Measurements from ENCODE around the gene GPC6.
A peak's percentile ranks its signal among the peaks of the same experiment; 100 is the strongest.

The GPC6 gene

GRCh38 chr13:93558637-93559036 is 332.0 kb downstream of the GPC6 start:
- H2BK120ac ChIP-seq (ENCODE audit: low read depth, low read length) = no peak overlapping the region
- H3K27me3 ChIP-seq (ENCODE audit: control insufficient read depth in 1 of 2, insufficient read depth in 1 of 2, low read length in 2 of 2) = no peaks in the 10 kb centered on the region
- 0% methylated on average over 3 of the region's 3 CpGs for WGBS
- H3K4me3 ChIP-seq (ENCODE audit: insufficient read depth in 1 of 2, low read depth in 1 of 2, low read length in 2 of 2) = no peak overlapping the region
- H2AK5ac ChIP-seq (ENCODE audit: low read length, severe bottlenecking) = no peak overlapping the region
- no peaks in the 10 kb centered on the region for H3K79me1 ChIP-seq (replicated peaks; ENCODE audit: low read length, poor library complexity, severe bottlenecking)
- H4K91ac ChIP-seq (ENCODE audit: low read length) = no peak overlapping the region
- H2BK5ac ChIP-seq (ENCODE audit: low read depth, low read length, poor library complexity, severe bottlenecking) = no peak overlapping the region
- H3K4me1 ChIP-seq (ENCODE audit: control insufficient read depth, insufficient read depth, low read depth, low read length) = peaks cover 3% of the 10 kb centered on the region
- no peak overlapping the region for H3K4me2 ChIP-seq (ENCODE audit: low read length, poor library complexity, severe bottlenecking)
- no peak overlapping the region for H3K4ac ChIP-seq (ENCODE audit: low read depth in 1 of 2, low read length in 2 of 2)
- no peak overlapping the region for H3K18ac ChIP-seq (ENCODE audit: low read depth in 1 of 2, low read length in 2 of 2)
- no peak overlapping the region for H2BK12ac ChIP-seq (ENCODE audit: low read length in 2 of 2)
- no peak overlapping the region for H3K9ac ChIP-seq (ENCODE audit: low read length)
- H2AFZ ChIP-seq (ENCODE audit: low read depth, low read length) = no peak overlapping the region
- H2BK15ac ChIP-seq (ENCODE audit: low read depth, poor library complexity, severe bottlenecking) = no peak overlapping the region
- DNase-seq = peak; percentile 50
- no peaks in the 10 kb centered on the region for H3K36me3 ChIP-seq (ENCODE audit: control insufficient read depth in 1 of 2, insufficient read depth in 2 of 2, low read depth in 1 of 2, low read length in 2 of 2)
- no peak overlapping the region for H3K23ac ChIP-seq (ENCODE audit: low read length in 2 of 2)
- no peaks in the 10 kb centered on the region for H3K9me3 ChIP-seq (ENCODE audit: control insufficient read depth, low read length)
- no peak overlapping the region for H4K8ac ChIP-seq (ENCODE audit: low read length)
- H3K27ac ChIP-seq (ENCODE audit: low read length, poor library complexity, severe bottlenecking) = no peak overlapping the region
- no peak overlapping the region for H3K14ac ChIP-seq (ENCODE audit: low read length in 2 of 2)

GRCh38 chr13:93559718-93560117 is 333.1 kb downstream of the GPC6 start:
- H3K14ac ChIP-seq (ENCODE audit: low read length in 2 of 2) = no peak overlapping the region
- no peak overlapping the region for H3K4ac ChIP-seq (ENCODE audit: low read depth in 1 of 2, low read length in 2 of 2)
- H3K36me3 ChIP-seq (ENCODE audit: control insufficient read depth in 1 of 2, insufficient read depth in 2 of 2, low read depth in 1 of 2, low read length in 2 of 2) = no peaks in the 10 kb centered on the region
- H3K27ac ChIP-seq (ENCODE audit: low read length, poor library complexity, severe bottlenecking) = peak overlapping the region; percentile 94
- H2AFZ ChIP-seq (ENCODE audit: low read depth, low read length) = no peak overlapping the region
- no peak overlapping the region for H3K9ac ChIP-seq (ENCODE audit: low read length)
- no peak overlapping the region for H3K23ac ChIP-seq (ENCODE audit: low read length in 2 of 2)
- no peak overlapping the region for H2BK12ac ChIP-seq (ENCODE audit: low read length in 2 of 2)
- H3K9me3 ChIP-seq (ENCODE audit: control insufficient read depth, low read length) = no peaks in the 10 kb centered on the region
- no peak overlapping the region for H4K91ac ChIP-seq (ENCODE audit: low read length)
- H2BK5ac ChIP-seq (ENCODE audit: low read depth, low read length, poor library complexity, severe bottlenecking) = no peak overlapping the region
- no peaks in the 10 kb centered on the region for H3K27me3 ChIP-seq (ENCODE audit: control insufficient read depth in 1 of 2, insufficient read depth in 1 of 2, low read length in 2 of 2)
- H2AK5ac ChIP-seq (ENCODE audit: low read length, severe bottlenecking) = no peak overlapping the region
- no peak overlapping the region for H4K8ac ChIP-seq (ENCODE audit: low read length)
- H2BK15ac ChIP-seq (ENCODE audit: low read depth, poor library complexity, severe bottlenecking) = no peak overlapping the region
- peaks cover 3% of the 10 kb centered on the region for H3K4me1 ChIP-seq (ENCODE audit: control insufficient read depth, insufficient read depth, low read depth, low read length)
- peak; percentile 65 for DNase-seq
- no peak overlapping the region for H3K18ac ChIP-seq (ENCODE audit: low read depth in 1 of 2, low read length in 2 of 2)
- no peak overlapping the region for H3K4me2 ChIP-seq (ENCODE audit: low read length, poor library complexity, severe bottlenecking)
- no peaks in the 10 kb centered on the region for H3K79me1 ChIP-seq (replicated peaks; ENCODE audit: low read length, poor library complexity, severe bottlenecking)
- WGBS = 0% methylated on average over 2 of the region's 3 CpGs
- no peak overlapping the region for H2BK120ac ChIP-seq (ENCODE audit: low read depth, low read length)
- H3K4me3 ChIP-seq (ENCODE audit: insufficient read depth in 1 of 2, low read depth in 1 of 2, low read length in 2 of 2) = no peak overlapping the region

GRCh38 chr13:93561576-93562225 is 335.1 kb downstream of the GPC6 start:
- no peak overlapping the region for H3K14ac ChIP-seq (ENCODE audit: low read length in 2 of 2)
- no peak overlapping the region for H3K4me2 ChIP-seq (ENCODE audit: low read length, poor library complexity, severe bottlenecking)
- no peak overlapping the region for H2BK15ac ChIP-seq (ENCODE audit: low read depth, poor library complexity, severe bottlenecking)
- WGBS = 85% methylated on average over 3 of the region's 4 CpGs
- DNase-seq = no peak
- no peak overlapping the region for H3K18ac ChIP-seq (ENCODE audit: low read depth in 1 of 2, low read length in 2 of 2)
- no peak overlapping the region for H3K4ac ChIP-seq (ENCODE audit: low read depth in 1 of 2, low read length in 2 of 2)
- no peaks in the 10 kb centered on the region for H3K9me3 ChIP-seq (ENCODE audit: control insufficient read depth, low read length)
- H3K4me3 ChIP-seq (ENCODE audit: insufficient read depth in 1 of 2, low read depth in 1 of 2, low read length in 2 of 2) = no peak overlapping the region
- no peak overlapping the region for H3K23ac ChIP-seq (ENCODE audit: low read length in 2 of 2)
- no peak overlapping the region for H2BK5ac ChIP-seq (ENCODE audit: low read depth, low read length, poor library complexity, severe bottlenecking)
- no peak overlapping the region for H4K91ac ChIP-seq (ENCODE audit: low read length)
- H4K8ac ChIP-seq (ENCODE audit: low read length) = no peak overlapping the region
- H2AK5ac ChIP-seq (ENCODE audit: low read length, severe bottlenecking) = peak overlapping the region; percentile 29
- H3K27me3 ChIP-seq (ENCODE audit: control insufficient read depth in 1 of 2, insufficient read depth in 1 of 2, low read length in 2 of 2) = no peaks in the 10 kb centered on the region
- H2BK12ac ChIP-seq (ENCODE audit: low read length in 2 of 2) = no peak overlapping the region
- H3K79me1 ChIP-seq (replicated peaks; ENCODE audit: low read length, poor library complexity, severe bottlenecking) = no peaks in the 10 kb centered on the region
- H3K27ac ChIP-seq (ENCODE audit: low read length, poor library complexity, severe bottlenecking) = no peak overlapping the region
- H3K4me1 ChIP-seq (ENCODE audit: control insufficient read depth, insufficient read depth, low read depth, low read length) = peaks cover 3% of the 10 kb centered on the region
- no peak overlapping the region for H3K9ac ChIP-seq (ENCODE audit: low read length)
- no peak overlapping the region for H2AFZ ChIP-seq (ENCODE audit: low read depth, low read length)
- no peak overlapping the region for H2BK120ac ChIP-seq (ENCODE audit: low read depth, low read length)
- H3K36me3 ChIP-seq (ENCODE audit: control insufficient read depth in 1 of 2, insufficient read depth in 2 of 2, low read depth in 1 of 2, low read length in 2 of 2) = no peaks in the 10 kb centered on the region

GRCh38 chr13:93562676-93563075 is 336.1 kb downstream of the GPC6 start:
- H2BK12ac ChIP-seq (ENCODE audit: low read length in 2 of 2) = no peak overlapping the region

More at GRCh38 chr13:93562676-93563075, 336.1 kb downstream of the GPC6 start:
- no peak overlapping the region for H2BK15ac ChIP-seq (ENCODE audit: low read depth, poor library complexity, severe bottlenecking)
- H2AK5ac ChIP-seq (ENCODE audit: low read length, severe bottlenecking) = no peak overlapping the region
- WGBS = 100% methylated on average over 1 of the region's 1 CpG
- H3K36me3 ChIP-seq (ENCODE audit: control insufficient read depth in 1 of 2, insufficient read depth in 2 of 2, low read depth in 1 of 2, low read length in 2 of 2) = no peaks in the 10 kb centered on the region
- H3K4me3 ChIP-seq (ENCODE audit: insufficient read depth in 1 of 2, low read depth in 1 of 2, low read length in 2 of 2) = no peak overlapping the region
- H3K18ac ChIP-seq (ENCODE audit: low read depth in 1 of 2, low read length in 2 of 2) = no peak overlapping the region
- peaks cover 3% of the 10 kb centered on the region for H3K4me1 ChIP-seq (ENCODE audit: control insufficient read depth, insufficient read depth, low read depth, low read length)
- no peak overlapping the region for H3K27ac ChIP-seq (ENCODE audit: low read length, poor library complexity, severe bottlenecking)
- no peaks in the 10 kb centered on the region for H3K27me3 ChIP-seq (ENCODE audit: control insufficient read depth in 1 of 2, insufficient read depth in 1 of 2, low read length in 2 of 2)
- no peak overlapping the region for H3K14ac ChIP-seq (ENCODE audit: low read length in 2 of 2)
- H3K9ac ChIP-seq (ENCODE audit: low read length) = no peak overlapping the region
- H3K4ac ChIP-seq (ENCODE audit: low read depth in 1 of 2, low read length in 2 of 2) = no peak overlapping the region
- no peaks in the 10 kb centered on the region for H3K9me3 ChIP-seq (ENCODE audit: control insufficient read depth, low read length)
- H3K23ac ChIP-seq (ENCODE audit: low read length in 2 of 2) = no peak overlapping the region
- H4K91ac ChIP-seq (ENCODE audit: low read length) = no peak overlapping the region
- H2AFZ ChIP-seq (ENCODE audit: low read depth, low read length) = no peak overlapping the region
- no peak overlapping the region for H4K8ac ChIP-seq (ENCODE audit: low read length)
- H2BK120ac ChIP-seq (ENCODE audit: low read depth, low read length) = no peak overlapping the region
- H3K79me1 ChIP-seq (replicated peaks; ENCODE audit: low read length, poor library complexity, severe bottlenecking) = no peaks in the 10 kb centered on the region
- no peak overlapping the region for H2BK5ac ChIP-seq (ENCODE audit: low read depth, low read length, poor library complexity, severe bottlenecking)
- no peak overlapping the region for H3K4me2 ChIP-seq (ENCODE audit: low read length, poor library complexity, severe bottlenecking)
- no peak for DNase-seq

All from mesenchymal stem cell (in vitro differentiated cells and primary cell).